ENCODE data around the gene VANGL2. TPM values are rescaled to one million over a fixed set of nuclear protein-coding genes. Genes with fewer than 3 reads are reported as not detected.

VANGL2 gene
- 0.89 and 1.0 TPM in 2 replicates for total RNA-seq

GRCh38 chr1:160400223-160400645, at the start of gene VANGL2:
Gene VANGL2 (plus strand): TSS chr1:160400564. CDS start chr1:160415838, 15,274 bp downstream.

DNA sequence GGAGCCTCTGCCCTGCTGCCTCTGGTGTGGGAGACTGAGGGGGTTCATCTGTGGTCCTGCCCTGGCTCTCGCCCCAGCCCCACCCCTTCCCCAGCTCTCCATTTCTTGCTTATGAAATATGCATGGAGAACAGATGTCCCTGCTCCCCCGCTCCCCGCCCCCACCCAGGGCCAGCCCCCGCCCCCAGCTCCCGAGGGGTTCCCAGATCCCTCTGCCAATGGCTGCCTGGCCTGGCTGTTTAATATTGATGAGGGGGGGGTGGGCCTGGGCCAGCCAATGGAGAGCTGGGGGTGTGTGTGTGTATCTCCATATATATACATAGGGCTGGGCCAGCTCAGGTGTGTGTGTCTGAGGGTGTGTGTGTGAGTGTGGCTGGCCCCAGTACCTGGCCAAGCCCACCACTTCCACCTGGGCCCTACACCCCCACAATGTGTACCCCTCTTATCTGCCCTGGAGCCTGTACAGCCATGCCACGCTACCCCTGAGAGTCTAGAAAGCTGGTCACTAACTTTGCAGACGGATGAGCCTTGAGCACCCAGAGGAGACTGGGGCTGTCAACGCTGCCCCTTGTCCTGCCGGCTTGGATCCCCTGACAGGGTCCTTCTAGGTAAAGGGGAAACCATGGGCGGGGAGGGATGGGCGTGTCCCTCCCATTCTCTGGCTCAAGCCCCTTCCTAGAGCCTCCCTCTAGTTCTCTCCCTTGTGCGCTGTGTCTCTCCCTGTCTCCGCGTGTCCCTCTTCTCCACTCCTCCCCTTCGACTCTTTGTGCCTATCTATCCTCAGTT, 33.4 kb upstream of the VANGL2 start, which contains the start of gene NHLH1:
TSS of gene NHLH1 (plus strand) at position 341 of the 785 bp plus-strand sequence. CDS start 3,661 bp downstream, outside the sequence.

Other genes starting within 250 kb of the VANGL2 start
- gene ATP1A4, start 249.0 kb upstream of the VANGL2 start, total RNA-seq, result not detected in 2 replicates
- 0.15 TPM in 1 of 2 replicates, not detected in the other for gene CASQ1, start 210.0 kb upstream of the VANGL2 start, total RNA-seq
- 71.3 and 77.7 TPM in 2 replicates for gene PEA15, start 195.2 kb upstream of the VANGL2 start, total RNA-seq
- 35.1 and 41.5 TPM in 2 replicates for gene DCAF8, start 138.0 kb upstream of the VANGL2 start, total RNA-seq
- 42.1 and 52.5 TPM in 2 replicates for gene PEX19, start 115.4 kb upstream of the VANGL2 start, total RNA-seq
- 191 and 193 TPM in 2 replicates for gene COPA, start 57.3 kb upstream of the VANGL2 start, total RNA-seq
- 56.0 and 68.1 TPM in 2 replicates for gene NCSTN, start 57.2 kb upstream of the VANGL2 start, total RNA-seq
- under 0.01 TPM in 1 of 2 replicates, not detected in the other for gene NHLH1, start 33.5 kb upstream of the VANGL2 start, total RNA-seq
- not detected in 2 replicates for gene SLAMF6, start 122.7 kb downstream of the VANGL2 start, total RNA-seq
- gene CD84, start 178.9 kb downstream of the VANGL2 start, total RNA-seq, result not detected in 2 replicates
- gene SLAMF1, start 246.5 kb downstream of the VANGL2 start, total RNA-seq, result not detected in 2 replicates

Measured in bronchus fibroblast of lung (primary cell).